ENCODE results near the gene GPR87. TPM values are rescaled to one million over a fixed set of nuclear protein-coding genes. Genes with fewer than 3 reads are reported as not detected.

GPR87 gene
- total RNA-seq: not detected

GRCh38 chr3:151316267-151316991 is at the start of gene GPR87:
TSS of gene GPR87 (minus strand) at chr3:151316820. CDS start at chr3:151300100, 16,720 bp downstream.
- Histone ChIP-seq H3K9me3 (ENCODE audit: control insufficient read depth in 3 of 3, low read length in 3 of 3) (no peaks in the 10 kb centered on the region), H3K27ac (ENCODE audit: low read depth, low read length) (no peak within 1 kb of the TSS), H3K36me3 (ENCODE audit: control insufficient read depth in 3 of 3, insufficient read depth in 3 of 3, low read length in 3 of 3) (no peaks in the 10 kb centered on the region), H3K27me3 (ENCODE audit: control insufficient read depth in 3 of 3, insufficient read depth in 3 of 3, low read length in 3 of 3) (no peaks in the 10 kb centered on the region), H3K4me3 (ENCODE audit: low read length in 3 of 3) (no peak within 1 kb of the TSS), H3K9ac (ENCODE audit: low read depth in 1 of 3, low read length in 3 of 3) (no peak within 1 kb of the TSS), H3K4me1 (ENCODE audit: control insufficient read depth in 3 of 3, insufficient read depth in 3 of 3, low read length in 3 of 3) (no peaks in the 10 kb centered on the region)

GRCh38 chr3:151362751-151363174 is 46.1 kb upstream of the GPR87 start:
- H3K36me3 ChIP-seq (ENCODE audit: control insufficient read depth in 3 of 3, insufficient read depth in 3 of 3, low read length in 3 of 3): no peaks in the 10 kb centered on the region
- H3K4me3 ChIP-seq (ENCODE audit: low read length in 3 of 3): no peak overlapping the region
- no peaks in the 10 kb centered on the region for H3K9me3 ChIP-seq (ENCODE audit: control insufficient read depth in 3 of 3, low read length in 3 of 3)
- no peaks in the 10 kb centered on the region for H3K27me3 ChIP-seq (ENCODE audit: control insufficient read depth in 3 of 3, insufficient read depth in 3 of 3, low read length in 3 of 3)
- H3K4me1 ChIP-seq (ENCODE audit: control insufficient read depth in 3 of 3, insufficient read depth in 3 of 3, low read length in 3 of 3): no peaks in the 10 kb centered on the region
- no peak overlapping the region for H3K9ac ChIP-seq (ENCODE audit: low read depth in 1 of 3, low read length in 3 of 3)
- no peak overlapping the region for H3K27ac ChIP-seq (ENCODE audit: low read depth, low read length)

DNA sequence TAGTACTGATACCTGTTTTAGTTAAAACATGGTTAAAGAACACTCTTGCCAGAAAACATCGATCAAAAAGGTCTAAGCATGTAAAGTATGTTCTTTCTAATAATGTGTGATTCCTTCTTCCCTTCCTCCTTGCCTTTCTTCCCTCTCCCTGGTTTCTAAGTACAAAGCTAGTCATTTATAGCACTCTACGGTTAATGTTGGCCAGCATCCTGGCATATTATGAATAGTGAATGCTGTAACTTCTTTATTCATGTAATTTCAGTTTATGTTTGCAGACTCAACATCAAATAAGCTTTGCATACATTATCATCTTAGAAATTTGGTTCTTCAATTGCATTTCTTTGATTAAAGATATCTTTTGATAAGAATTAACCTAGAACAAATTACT is 40.8 kb upstream of the GPR87 start:
- Histone ChIP-seq H3K4me1 (ENCODE audit: control insufficient read depth in 3 of 3, insufficient read depth in 3 of 3, low read length in 3 of 3) (no peaks in the 10 kb centered on the region), H3K27ac (ENCODE audit: low read depth, low read length) (no peak overlapping the region), H3K4me3 (ENCODE audit: low read length in 3 of 3) (no peak overlapping the region), H3K9ac (ENCODE audit: low read depth in 1 of 3, low read length in 3 of 3) (no peak overlapping the region), H3K27me3 (ENCODE audit: control insufficient read depth in 3 of 3, insufficient read depth in 3 of 3, low read length in 3 of 3) (no peaks in the 10 kb centered on the region), H3K9me3 (ENCODE audit: control insufficient read depth in 3 of 3, low read length in 3 of 3) (no peaks in the 10 kb centered on the region), H3K36me3 (ENCODE audit: control insufficient read depth in 3 of 3, insufficient read depth in 3 of 3, low read length in 3 of 3) (no peaks in the 10 kb centered on the region)

GRCh38 chr3:151356794-151357462 is 40.3 kb upstream of the GPR87 start:
- no peaks in the 10 kb centered on the region for H3K4me1 ChIP-seq (ENCODE audit: control insufficient read depth in 3 of 3, insufficient read depth in 3 of 3, low read length in 3 of 3)
- no peaks in the 10 kb centered on the region for H3K36me3 ChIP-seq (ENCODE audit: control insufficient read depth in 3 of 3, insufficient read depth in 3 of 3, low read length in 3 of 3)
- H3K4me3 ChIP-seq (ENCODE audit: low read length in 3 of 3): no peak overlapping the region
- H3K9ac ChIP-seq (ENCODE audit: low read depth in 1 of 3, low read length in 3 of 3): no peak overlapping the region
- no peaks in the 10 kb centered on the region for H3K27me3 ChIP-seq (ENCODE audit: control insufficient read depth in 3 of 3, insufficient read depth in 3 of 3, low read length in 3 of 3)
- H3K27ac ChIP-seq (ENCODE audit: low read depth, low read length): no peak overlapping the region
- H3K9me3 ChIP-seq (ENCODE audit: control insufficient read depth in 3 of 3, low read length in 3 of 3): no peaks in the 10 kb centered on the region

DNA sequence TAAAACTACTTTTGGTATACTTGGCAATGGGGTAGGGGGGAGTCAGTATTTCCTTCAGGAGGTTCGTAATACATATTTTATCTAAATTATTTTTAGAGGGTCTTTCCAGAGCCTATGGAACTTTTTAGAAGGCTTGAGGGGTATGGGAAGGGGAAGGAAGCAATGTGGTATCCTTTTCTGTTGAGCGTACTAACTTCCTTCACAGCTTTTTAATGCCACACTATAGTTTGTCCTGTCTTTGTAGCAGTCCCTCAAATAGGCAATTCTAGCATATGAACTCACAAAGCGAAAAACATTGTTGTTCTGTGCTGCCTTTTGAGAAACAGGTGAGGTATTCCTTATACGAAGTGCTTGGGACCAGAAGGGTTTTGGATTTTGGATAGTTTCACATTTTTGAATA is 35.0 kb upstream of the GPR87 start:
- no peaks in the 10 kb centered on the region for H3K4me1 ChIP-seq (ENCODE audit: control insufficient read depth in 3 of 3, insufficient read depth in 3 of 3, low read length in 3 of 3)
- H3K27ac ChIP-seq (ENCODE audit: low read depth, low read length): no peak overlapping the region
- no peaks in the 10 kb centered on the region for H3K27me3 ChIP-seq (ENCODE audit: control insufficient read depth in 3 of 3, insufficient read depth in 3 of 3, low read length in 3 of 3)
- H3K36me3 ChIP-seq (ENCODE audit: control insufficient read depth in 3 of 3, insufficient read depth in 3 of 3, low read length in 3 of 3): no peaks in the 10 kb centered on the region
- H3K4me3 ChIP-seq (ENCODE audit: low read length in 3 of 3): no peak overlapping the region
- no peak overlapping the region for H3K9ac ChIP-seq (ENCODE audit: low read depth in 1 of 3, low read length in 3 of 3)
- no peaks in the 10 kb centered on the region for H3K9me3 ChIP-seq (ENCODE audit: control insufficient read depth in 3 of 3, low read length in 3 of 3)

DNA sequence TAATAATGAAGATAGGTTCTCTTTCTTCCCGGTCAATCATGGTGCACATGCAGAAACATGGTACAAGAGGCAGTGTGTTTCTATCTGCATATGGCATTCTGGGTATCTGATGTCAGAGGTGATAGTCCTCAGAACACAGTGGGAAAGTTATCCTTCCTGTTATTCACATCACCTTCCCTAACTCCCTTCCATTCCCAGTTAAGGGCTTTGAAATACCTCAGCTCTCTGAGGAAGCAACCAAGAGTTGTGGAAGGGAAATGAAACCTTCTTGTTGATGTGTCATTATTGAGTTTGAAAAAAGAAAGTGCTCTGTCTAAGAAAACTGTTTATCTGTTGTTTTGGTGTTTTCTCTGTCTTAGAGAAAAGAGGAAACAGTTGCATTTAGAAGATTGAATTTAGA is 34.6 kb upstream of the GPR87 start:
- Histone ChIP-seq H3K4me1 (ENCODE audit: control insufficient read depth in 3 of 3, insufficient read depth in 3 of 3, low read length in 3 of 3) (no peaks in the 10 kb centered on the region), H3K4me3 (ENCODE audit: low read length in 3 of 3) (no peak overlapping the region), H3K9me3 (ENCODE audit: control insufficient read depth in 3 of 3, low read length in 3 of 3) (no peaks in the 10 kb centered on the region), H3K27me3 (ENCODE audit: control insufficient read depth in 3 of 3, insufficient read depth in 3 of 3, low read length in 3 of 3) (no peaks in the 10 kb centered on the region), H3K9ac (ENCODE audit: low read depth in 1 of 3, low read length in 3 of 3) (no peak overlapping the region), H3K27ac (ENCODE audit: low read depth, low read length) (no peak overlapping the region), H3K36me3 (ENCODE audit: control insufficient read depth in 3 of 3, insufficient read depth in 3 of 3, low read length in 3 of 3) (no peaks in the 10 kb centered on the region)

GRCh38 chr3:151350656-151351055 is 34.0 kb upstream of the GPR87 start:
- no peaks in the 10 kb centered on the region for H3K9me3 ChIP-seq (ENCODE audit: control insufficient read depth in 3 of 3, low read length in 3 of 3)
- no peaks in the 10 kb centered on the region for H3K4me1 ChIP-seq (ENCODE audit: control insufficient read depth in 3 of 3, insufficient read depth in 3 of 3, low read length in 3 of 3)
- no peak overlapping the region for H3K4me3 ChIP-seq (ENCODE audit: low read length in 3 of 3)
- no peak overlapping the region for H3K9ac ChIP-seq (ENCODE audit: low read depth in 1 of 3, low read length in 3 of 3)
- no peaks in the 10 kb centered on the region for H3K27me3 ChIP-seq (ENCODE audit: control insufficient read depth in 3 of 3, insufficient read depth in 3 of 3, low read length in 3 of 3)
- no peaks in the 10 kb centered on the region for H3K36me3 ChIP-seq (ENCODE audit: control insufficient read depth in 3 of 3, insufficient read depth in 3 of 3, low read length in 3 of 3)
- no peak overlapping the region for H3K27ac ChIP-seq (ENCODE audit: low read depth, low read length)

- no peaks in the 10 kb centered on the region for H3K27me3 ChIP-seq (ENCODE audit: control insufficient read depth in 3 of 3, insufficient read depth in 3 of 3, low read length in 3 of 3)
- no peaks in the 10 kb centered on the region for H3K9me3 ChIP-seq (ENCODE audit: control insufficient read depth in 3 of 3, low read length in 3 of 3)
- H3K9ac ChIP-seq (ENCODE audit: low read depth in 1 of 3, low read length in 3 of 3): no peak overlapping the region
- no peaks in the 10 kb centered on the region for H3K36me3 ChIP-seq (ENCODE audit: control insufficient read depth in 3 of 3, insufficient read depth in 3 of 3, low read length in 3 of 3)
- H3K4me3 ChIP-seq (ENCODE audit: low read length in 3 of 3): no peak overlapping the region
- H3K27ac ChIP-seq (ENCODE audit: low read depth, low read length): no peak overlapping the region
- no peaks in the 10 kb centered on the region for H3K4me1 ChIP-seq (ENCODE audit: control insufficient read depth in 3 of 3, insufficient read depth in 3 of 3, low read length in 3 of 3)
Observed at GRCh38 chr3:151347432-151347831, 30.8 kb upstream of the GPR87 start.

- no peak overlapping the region for H3K4me3 ChIP-seq (ENCODE audit: low read length in 3 of 3)
- H3K27ac ChIP-seq (ENCODE audit: low read depth, low read length): peak overlapping the region; percentile 38
- no peaks in the 10 kb centered on the region for H3K4me1 ChIP-seq (ENCODE audit: control insufficient read depth in 3 of 3, insufficient read depth in 3 of 3, low read length in 3 of 3)
- no peak overlapping the region for H3K9ac ChIP-seq (ENCODE audit: low read depth in 1 of 3, low read length in 3 of 3)
- no peaks in the 10 kb centered on the region for H3K9me3 ChIP-seq (ENCODE audit: control insufficient read depth in 3 of 3, low read length in 3 of 3)
- H3K36me3 ChIP-seq (ENCODE audit: control insufficient read depth in 3 of 3, insufficient read depth in 3 of 3, low read length in 3 of 3): no peaks in the 10 kb centered on the region
- no peaks in the 10 kb centered on the region for H3K27me3 ChIP-seq (ENCODE audit: control insufficient read depth in 3 of 3, insufficient read depth in 3 of 3, low read length in 3 of 3)
Observed at GRCh38 chr3:151346292-151346691, 29.7 kb upstream of the GPR87 start.

DNA sequence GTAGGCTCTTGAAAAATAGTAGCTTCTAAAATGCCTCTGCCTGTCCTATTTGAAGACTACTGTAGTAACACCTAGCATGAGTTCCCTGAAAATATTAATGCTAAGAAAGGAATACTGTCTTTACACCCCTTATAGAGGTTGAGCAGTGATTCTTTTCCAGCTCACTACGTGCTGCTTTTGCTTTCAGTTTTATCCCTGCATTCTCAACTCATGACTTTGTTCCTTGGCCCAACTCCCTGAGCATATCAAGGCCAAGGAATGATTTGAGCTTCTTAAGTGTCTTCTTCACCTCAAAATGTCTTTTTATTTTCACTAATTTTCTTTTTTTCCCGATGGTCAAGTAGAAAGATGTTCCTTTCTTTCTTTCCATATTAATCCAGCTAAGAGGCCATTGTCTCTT is 29.2 kb upstream of the GPR87 start:
- Histone ChIP-seq H3K4me3 (ENCODE audit: low read length in 3 of 3) (peak overlapping the region in 1 of 3 donors; percentile 40), H3K27ac (ENCODE audit: low read depth, low read length) (peak overlapping the region; percentile 38), H3K9me3 (ENCODE audit: control insufficient read depth in 3 of 3, low read length in 3 of 3) (no peaks in the 10 kb centered on the region), H3K36me3 (ENCODE audit: control insufficient read depth in 3 of 3, insufficient read depth in 3 of 3, low read length in 3 of 3) (no peaks in the 10 kb centered on the region), H3K9ac (ENCODE audit: low read depth in 1 of 3, low read length in 3 of 3) (no peak overlapping the region), H3K27me3 (ENCODE audit: control insufficient read depth in 3 of 3, insufficient read depth in 3 of 3, low read length in 3 of 3) (no peaks in the 10 kb centered on the region), H3K4me1 (ENCODE audit: control insufficient read depth in 3 of 3, insufficient read depth in 3 of 3, low read length in 3 of 3) (no peaks in the 10 kb centered on the region)

All from skeletal muscle tissue (tissue), 4 donors.